HG02588 (cell line): ENCODE results near the gene MORN5.

ENCODE experiments used
- ATAC-seq: cut with Tn5 transposase; IDR thresholded peaks from one replicate; pipeline ENCODE4 v1.9.1; 2021; ENCODE audit warnings: mild to moderate bottlenecking, moderate library complexity; ENCODE audit not compliant: unreplicated experiment

Gene MORN5

DNA sequence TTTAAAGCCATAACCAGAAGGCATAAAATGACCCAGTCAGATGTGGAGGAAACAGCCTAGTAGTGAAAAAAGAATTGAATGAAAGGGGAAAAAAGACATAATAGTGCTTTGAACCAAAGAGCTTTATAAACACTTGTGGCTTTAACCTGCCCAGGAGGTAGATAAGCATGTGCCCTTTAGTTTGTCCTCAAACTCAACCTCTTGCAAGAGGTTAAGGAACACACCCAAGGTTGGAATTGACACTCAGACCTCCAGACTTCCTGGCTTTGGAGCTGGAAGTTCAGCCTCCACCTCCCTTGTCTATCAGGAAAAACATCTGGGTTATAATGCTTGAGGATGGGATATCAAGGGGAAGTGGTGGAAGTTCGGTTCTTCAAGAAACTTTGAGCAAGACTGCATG is 16.4 kb upstream of the MORN5 start:
- no peak for ATAC-seq

DNA sequence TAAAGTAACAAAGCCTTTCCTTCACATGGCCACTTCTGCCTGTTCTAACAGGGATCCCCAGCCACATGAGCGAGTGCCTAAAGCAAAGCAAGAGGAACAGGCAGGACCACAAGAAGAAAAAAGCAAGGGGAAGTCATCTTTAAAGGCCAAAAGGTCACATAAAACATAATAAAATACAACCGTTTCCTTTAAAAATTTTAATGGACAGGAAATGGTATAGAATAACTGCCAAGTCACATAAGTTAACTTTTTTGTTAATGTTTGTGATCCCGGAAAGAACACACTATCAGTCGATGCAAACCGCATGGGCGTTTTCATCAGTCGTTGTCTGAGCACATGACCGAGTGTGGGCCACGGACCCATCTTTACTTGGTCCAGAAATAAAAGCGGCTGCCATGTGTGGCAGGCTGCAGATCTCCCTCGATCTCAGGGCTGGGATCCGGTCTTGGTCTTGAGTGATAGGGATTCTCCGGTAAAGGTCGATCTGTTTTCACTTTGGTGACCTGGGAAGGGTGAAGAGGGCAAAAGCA is 15.8 kb upstream of the MORN5 start:
- no peak for ATAC-seq

DNA sequence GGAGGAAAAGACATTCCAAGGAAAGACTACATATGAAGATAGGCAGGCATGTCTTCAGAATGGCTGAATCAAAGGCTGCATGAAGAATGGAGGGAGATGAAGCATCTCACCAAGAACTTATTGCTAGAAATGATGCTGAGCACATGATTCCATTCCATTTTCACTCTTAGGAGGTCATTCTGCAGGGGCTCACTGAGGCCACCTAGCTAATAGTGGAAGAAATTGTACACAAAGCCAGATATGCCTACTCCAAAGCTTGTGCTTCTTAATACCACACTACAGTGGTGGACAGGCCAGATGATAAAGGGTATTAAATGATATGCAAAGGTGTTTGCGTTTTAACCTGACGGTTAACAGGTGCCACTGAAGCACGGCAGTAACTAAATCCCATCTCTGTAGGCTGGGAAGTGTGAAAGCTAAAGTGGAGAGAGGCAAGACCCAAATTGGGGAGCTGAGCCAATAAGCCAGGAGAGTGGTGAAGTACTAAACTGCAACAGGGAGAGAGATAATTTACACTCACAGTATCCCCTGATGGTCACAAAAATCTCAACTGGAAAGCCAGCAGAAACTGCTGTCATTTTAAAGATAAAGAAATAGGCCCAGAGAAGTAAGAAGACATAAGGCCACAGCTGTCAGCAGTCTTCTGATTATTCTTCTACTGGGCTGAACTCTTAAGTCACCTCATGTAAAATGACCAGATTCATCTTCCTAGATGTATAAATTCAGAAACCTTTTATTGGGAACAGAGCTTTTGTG is 14.7 kb upstream of the MORN5 start:
- no peak for ATAC-seq

DNA sequence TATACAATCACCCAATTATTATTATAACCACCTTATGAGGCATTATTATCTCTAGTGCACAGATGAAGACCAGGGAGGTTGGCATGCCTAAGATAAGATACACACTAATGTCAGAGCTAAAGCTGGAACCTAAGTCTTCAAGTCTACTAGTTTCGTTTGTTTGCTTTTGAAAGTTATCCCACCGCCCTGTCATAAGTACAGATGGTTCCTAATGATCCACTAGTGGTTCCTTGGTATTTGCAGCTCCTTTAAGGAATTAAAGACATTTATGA is 14.2 kb upstream of the MORN5 start:
- ATAC-seq: no peak

DNA sequence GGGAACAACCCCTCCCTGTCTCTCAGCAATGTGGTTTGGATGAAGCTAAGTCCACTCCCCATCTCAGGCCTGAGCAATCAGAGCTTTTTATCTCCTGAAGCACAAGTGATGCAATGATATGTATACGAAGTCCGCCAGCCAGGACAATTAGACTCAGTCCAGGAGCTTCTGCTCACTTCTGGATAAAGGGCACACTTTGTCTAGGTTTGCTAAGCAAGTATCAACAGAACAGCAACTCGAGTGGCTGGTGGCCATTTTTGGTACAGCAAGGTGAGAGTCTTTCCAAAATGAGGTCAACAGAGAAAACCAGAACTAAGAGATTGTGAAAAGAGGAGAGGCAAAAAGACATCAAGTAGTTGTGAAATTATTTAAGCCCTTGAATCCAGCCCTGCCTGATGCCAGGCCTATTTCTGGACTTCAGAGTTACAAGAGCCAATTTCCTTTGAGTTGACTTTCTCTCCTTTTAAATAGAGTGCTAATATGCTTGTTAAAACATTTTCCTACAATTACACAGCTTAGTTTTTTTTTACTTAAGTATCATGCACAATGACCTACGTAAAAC is 8.4 kb upstream of the MORN5 start:
- no peak for ATAC-seq

DNA sequence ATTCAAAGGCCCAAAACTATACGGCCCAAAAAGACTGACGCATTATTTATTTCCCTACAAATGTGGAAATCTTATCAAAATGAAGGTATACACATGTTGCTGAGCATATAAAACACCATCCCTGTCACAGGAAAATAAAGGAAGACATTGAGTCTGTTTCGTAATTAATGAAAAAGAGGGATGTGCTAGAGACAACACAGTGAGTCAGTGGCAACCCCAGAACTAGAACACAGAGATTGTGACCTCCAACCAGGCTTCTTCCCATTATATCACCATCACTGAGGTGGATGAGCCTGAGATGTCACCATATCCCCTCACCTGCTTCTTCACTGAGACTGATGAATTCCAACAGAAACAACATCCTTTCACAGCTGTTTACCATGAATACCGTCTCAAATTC is 3.9 kb upstream of the MORN5 start:
- no peak for ATAC-seq

DNA sequence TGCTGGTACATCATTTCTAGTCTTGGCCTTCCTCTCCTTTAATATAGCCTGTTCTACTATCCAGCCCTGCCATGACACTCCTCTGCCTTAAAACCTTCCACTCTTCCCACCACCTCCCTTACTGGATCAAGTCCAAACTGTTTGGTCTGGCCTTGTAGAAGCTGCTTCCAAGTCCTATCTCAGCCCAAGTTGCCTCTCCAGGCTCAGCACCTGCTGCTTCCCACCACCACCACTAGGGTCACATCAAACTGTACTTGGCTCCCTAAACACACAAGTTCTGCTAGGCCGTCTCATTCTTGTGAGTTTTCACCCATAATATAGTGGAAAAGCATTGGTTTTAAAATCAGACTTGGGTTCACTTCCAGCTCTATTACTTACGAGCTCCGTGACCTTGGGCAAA is 1.5 kb upstream of the MORN5 start:
- no peak for ATAC-seq

DNA sequence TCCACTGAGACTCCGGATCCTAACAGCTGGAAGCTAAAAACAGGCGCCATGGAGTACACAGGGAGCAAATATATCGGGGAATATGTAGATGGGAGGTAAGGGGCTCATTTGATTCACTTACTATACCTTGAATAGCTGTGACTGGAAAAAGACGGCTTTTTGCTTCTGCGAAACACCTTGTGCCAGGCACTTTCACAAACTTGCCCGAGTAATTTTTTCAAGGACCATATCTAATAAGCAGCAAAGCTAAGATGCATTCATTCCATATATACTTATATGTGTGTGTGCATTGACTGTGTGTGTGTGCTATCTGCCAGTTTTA is 178 bp downstream of the MORN5 start:
- no peak for ATAC-seq

DNA sequence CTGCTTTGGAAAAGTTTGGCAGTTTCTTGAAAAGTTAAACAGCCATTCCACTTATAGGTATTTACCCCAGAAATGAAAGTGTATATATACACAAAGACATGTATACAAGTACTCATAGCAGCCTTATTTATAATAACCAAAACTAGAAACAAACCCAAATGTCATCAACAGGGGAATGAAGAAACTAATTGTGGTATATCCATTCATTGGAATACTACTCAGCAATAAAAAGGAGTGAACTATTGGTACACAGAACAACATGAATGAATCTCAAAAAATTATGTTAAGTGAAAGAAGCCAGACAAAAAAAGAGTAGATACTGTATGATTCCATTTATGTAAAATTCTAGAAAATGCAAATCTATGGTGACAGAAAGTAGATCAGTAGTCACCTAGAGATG is 2.7 kb downstream of the MORN5 start:
- no peak for ATAC-seq

DNA sequence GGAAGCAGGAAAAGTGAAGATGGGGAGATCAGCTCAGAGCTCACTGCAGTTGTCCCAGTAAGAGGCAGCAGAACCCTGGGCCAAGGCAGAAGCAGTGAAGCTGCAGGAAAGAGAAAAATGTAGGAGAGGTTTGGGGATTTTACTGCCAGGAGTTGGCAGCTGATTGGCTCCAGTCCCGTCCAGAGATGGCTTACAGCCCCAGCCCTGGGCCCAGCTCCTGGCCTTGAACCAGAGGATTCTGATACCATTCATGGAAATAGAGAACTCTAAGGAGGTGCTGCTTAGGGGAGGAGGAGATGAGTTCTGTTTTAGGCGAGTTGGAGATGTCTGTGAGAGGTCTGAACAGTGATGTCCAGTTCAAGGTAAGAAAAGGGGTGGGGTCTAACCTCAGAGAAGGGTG is 4.6 kb downstream of the MORN5 start:
- ATAC-seq: no peak

DNA sequence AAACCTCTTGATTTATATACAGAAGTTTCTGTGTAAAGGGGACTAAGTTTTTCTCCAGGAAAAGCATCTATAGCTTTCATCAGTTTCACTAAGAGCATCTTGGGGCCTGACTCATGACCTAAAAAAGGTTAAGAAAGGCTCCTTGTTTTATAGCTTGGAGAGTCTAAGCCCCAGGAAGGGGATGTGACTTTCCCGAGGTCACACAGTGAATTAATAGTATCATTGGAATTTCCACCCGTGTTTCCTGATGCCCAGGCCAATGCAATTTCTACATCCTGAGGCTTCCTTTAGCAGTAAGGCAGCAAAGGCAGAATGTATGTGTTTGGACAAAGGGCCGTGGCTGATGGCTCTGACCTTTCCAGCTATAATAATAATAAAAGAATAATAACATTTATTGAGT is 8.6 kb downstream of the MORN5 start:
- ATAC-seq: no peak

DNA sequence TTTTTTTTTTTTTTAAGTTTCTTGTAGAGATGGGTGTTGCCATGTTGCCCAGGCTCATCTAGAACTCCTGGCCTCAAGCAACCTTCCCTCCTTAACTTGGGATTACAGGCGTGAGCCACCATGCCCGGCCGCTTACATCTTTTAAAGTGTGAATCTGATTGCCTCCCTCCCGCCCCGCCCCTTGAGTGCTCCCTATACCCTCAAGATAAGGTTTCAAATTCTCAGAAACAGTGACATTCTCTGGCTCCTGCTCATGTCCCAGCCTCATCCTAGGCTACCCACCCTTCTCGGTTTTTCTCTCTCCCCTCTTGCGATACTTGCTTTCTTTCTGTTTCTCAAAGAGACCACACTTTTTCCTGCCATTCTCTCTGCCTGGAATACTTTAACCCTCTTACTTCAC is 12.4 kb downstream of the MORN5 start:
- no peak for ATAC-seq

DNA sequence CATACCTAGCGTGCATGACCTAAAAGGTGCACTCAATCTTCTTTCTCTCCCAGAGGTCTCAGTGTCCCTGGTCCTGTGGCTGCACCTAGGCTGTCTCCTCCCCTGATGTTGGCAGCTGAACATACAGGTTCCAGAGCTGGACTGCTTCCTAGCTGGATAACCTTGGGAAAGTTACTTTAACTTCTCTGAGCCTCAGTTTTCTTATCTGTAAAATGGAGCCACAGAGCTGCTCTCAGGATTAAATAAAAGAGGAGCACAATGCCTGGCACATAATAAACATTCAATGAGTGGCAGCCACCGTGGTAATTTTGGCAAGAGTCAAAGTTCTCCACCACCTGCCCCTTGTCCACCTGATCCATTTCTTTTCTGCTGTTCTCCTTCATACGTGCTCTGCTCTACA is 14.0 kb downstream of the MORN5 start:
- ATAC-seq: no peak

DNA sequence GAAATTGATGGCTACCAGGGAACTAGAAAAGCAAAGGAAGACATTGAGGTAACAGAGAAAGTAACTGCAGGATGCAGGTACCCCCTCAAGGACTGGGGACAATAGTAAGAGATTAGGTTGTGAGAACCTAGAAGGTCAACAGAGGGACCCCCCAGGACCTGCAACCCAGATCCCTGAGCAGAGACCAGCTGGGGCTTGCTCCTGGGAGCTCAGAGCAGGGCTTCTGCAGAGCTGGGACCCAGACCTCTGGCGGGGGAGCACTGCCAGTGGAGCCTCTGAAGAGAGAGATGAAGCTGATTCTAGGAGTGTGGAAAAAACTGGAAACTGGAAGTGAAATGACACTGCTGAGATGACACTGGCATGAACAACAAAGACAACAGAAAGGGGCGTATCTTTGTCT is 17.2 kb downstream of the MORN5 start:
- no peak for ATAC-seq

DNA sequence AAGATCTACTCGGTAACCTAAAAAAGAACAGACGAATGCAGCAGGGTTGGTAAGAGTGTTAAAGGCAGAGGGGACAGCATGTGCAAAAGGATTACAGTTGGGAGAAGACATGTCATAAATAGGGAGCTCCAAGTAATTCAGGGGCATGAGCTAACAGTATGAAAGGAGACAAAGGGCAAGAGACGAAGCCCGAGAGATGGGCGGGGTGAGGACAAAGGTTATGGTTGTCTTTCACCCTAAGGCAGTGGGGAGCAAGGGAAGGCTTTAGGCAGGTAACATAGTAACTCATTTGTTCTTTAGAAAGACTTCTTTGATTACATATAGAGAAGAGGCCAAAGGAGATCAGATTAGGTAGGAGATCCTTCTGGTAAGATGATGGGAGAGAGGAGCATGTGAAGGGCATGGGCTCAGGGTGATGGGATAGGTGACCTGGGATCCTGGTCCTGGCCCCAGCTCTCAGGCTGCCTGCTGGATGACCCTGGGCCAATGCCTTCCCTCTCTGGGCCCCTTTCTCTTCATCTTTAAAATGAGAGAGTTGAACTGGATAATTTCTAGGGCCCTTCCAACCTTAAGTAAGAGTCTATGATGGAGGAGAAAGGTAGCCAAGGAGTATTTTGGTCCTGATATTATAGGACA is 19.5 kb downstream of the MORN5 start:
- no peak for ATAC-seq

DNA sequence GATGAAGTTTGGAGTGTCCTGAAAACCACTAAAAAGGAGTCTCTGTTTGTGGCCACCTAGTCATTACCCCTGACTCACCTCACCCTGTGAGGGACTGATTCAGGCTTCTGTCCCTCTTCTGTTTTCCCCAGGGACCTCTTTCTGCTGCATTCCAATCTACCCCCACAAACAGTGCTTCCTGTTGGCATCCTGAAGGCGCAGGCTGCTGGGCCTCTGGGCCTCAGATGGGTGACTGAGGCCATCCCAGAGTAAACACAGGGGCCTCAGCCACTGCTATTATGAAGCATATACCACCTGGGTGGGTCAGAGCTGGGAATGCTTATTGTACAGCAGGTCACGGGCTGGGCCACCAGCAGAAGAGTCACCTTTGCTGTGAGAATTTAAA is 20.0 kb downstream of the MORN5 start:
- no peak for ATAC-seq

DNA sequence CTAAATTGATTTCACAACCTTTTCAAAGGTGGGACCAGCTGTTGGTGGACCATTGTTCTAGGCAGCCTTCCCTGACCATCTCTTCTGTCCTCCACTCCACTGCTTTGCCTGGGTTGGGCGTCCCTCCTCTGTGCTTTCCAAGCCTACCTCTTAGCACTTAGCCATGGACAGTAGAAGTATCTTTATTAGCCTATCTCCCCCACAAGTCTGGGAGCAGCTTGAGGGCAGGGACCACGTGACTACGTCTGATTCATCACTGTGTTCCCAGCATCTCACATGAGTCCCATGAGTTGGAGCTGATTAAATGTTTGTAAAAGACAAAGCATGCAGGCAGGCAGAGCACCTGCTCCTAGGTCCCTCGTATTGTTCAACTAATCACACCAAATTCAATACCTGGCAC is 20.9 kb downstream of the MORN5 start:
- ATAC-seq: no peak

DNA sequence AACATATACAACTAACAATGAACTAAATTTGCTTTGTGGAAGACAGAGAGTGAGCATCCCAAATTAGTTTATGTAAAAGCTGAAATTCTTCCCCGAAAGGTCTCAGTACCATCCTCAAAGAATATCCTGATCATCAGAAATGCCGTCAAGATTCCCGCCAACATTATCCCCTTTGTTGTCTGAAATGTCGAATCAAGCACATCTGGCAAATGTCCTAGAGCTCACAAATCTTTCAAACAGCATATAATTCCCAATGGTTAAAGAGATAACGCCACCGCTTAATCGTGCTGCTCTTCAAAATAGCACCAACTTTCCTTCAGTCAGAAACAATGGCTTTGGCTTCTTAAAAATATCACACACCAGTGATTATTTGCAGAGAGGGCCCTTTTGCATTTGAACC is 23.8 kb downstream of the MORN5 start:
- no peak for ATAC-seq

DNA sequence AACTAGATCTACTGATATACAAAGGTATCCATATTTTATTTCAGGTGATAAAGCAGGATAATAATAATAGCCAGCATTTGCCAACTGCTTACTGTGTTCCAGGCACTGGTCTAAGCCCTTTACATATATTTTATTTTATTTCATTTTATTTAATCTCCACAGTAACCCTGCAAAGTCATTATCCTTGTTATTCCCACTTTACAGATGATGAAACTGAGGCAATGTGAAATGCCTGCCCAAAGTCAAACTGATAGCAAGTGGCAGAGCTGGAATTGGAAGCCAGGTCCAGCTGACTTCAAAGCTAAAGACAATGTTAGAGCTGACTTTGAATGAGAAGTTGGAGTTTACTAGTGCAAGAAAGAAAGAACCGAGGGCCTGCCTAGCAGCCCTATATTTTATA is 24.8 kb downstream of the MORN5 start:
- no peak for ATAC-seq

DNA sequence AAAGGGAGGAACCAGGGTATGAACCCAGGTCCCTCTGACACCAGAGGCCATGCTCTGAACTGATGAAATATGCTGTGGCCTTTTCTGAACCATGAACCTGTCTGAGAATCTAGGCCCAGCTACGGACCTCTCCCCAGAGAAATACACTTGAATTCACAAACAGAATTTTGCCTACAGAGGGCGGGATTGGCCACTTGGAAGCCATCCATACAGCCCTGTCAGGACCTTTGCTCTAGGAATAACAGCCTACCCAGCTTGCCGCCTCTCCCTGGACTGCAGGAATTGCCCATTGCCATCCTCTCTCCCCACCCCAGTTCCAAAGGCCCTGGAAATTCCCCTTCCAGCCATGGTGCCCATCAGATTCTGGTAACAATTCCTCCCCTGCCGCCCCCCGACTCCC is 26.6 kb downstream of the MORN5 start:
- ATAC-seq: no peak

DNA sequence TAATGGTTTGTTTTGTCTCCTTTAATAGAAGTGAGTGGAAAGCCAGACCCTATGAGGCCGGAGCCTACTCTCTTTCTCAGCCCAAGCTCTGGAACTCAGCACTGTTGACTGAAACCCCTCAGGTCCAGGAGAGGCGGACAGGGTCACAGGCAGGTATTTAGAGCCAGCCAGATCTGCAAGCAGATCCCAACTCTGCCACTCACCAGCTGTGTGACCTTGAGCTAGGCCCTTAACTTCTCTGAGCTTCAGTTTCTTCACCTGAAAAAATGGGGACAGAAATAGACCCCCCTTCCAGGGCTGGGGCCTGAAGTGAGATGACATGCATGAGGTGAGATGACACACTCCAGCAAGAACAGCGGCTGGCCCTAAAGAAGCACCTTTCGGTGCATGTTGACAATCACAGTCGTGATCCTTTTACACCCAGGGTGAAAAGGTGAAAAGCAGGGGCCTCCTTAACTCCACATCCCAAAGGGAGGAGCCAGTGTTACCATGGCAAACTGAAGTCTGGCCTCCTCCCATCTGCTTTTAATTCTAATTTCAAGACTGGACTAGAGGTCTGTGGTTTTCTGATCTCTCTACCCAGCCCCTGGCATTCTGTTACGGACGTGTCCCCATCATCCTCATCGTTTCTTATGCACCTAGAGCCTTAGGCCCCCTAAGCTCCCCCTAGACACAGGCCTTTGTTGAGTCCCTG is 27.2 kb downstream of the MORN5 start:
- ATAC-seq: no peak

DNA sequence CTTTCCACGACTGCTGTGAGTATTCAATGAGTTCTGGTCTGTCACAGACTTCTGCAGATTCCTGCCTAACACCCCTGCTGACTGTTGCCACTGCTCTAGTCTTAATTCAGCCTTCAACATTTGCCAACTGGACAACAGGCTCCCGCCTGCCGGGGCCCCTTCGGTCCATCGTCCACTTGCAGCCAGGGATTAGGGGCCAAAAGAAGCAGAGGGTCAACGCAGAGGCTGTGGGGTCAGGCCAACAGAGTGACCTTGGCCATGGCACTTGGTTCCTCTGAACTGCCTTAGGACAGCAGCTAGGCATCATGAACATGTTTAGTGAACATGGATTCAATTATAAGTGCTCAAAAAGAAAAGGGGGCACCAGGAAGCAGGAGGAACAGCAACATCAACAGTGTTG is 28.7 kb downstream of the MORN5 start:
- ATAC-seq: no peak
